H1 (cell line): Measurements from ENCODE around the gene MELK. TPM values are rescaled to one million over a fixed set of nuclear protein-coding genes. Genes with fewer than 3 reads are reported as not detected.

ENCODE experiments used
- ATF3 ChIP-seq: IDR thresholded peaks from 2 replicates; pipeline ENCODE4 v1.6.1; 2011; ENCODE audit warnings: low read depth, mild to moderate bottlenecking, low read length; ENCODE audit not compliant: insufficient read depth
- CHD7 ChIP-seq: fragments of 300-600 bp; sonication (generic); IDR thresholded peaks from 2 replicates; pipeline ENCODE4 v1.7.1; 2012; ENCODE audit warnings: low read length, moderate library complexity, mild to moderate bottlenecking, inconsistent platforms; ENCODE audit not compliant: insufficient replicate concordance
- RFX5 ChIP-seq: IDR thresholded peaks from 2 replicates; pipeline ENCODE4 v1.6.1; 2011; ENCODE audit warnings: low read depth, low read length, improper control_type of control experiment, borderline replicate concordance
- polyA plus RNA-seq, 7 experiments: library from polyadenylated mRNA; depleted of rRNA in 3 of 7; stranded (reverse) in 5 of 7; unstranded in 2 of 7; fragments of >200 nt in 5 of 7; fragments of 200-250 nt in 2 of 7; gene quantifications; 1 replicate in 5 of 7; 2 replicates in 1 of 7; 4 replicates in 1 of 7; pipeline versions ENCODE4 v1.2.1 to v1.2.3, GENCODE V29; 2011 to 2013; ENCODE audit warnings: missing spikeins in 2 of 7, mixed read lengths in 2 of 7
- total RNA-seq: library from RNA; stranded (reverse); fragmentation: NEBNext Ultra II Directional; extraction: Animal tissue kit (Norgen Biotek cat#: 25700); gene quantifications from 2 replicates; pipeline ENCODE4 v1.2.1, GENCODE V29; 2021

The MELK gene
- total and polyA plus RNA-seq, 2 of the 8 experiments (the other 6 are each of a cell fraction or from before 2014, with no cell fraction given) = 26.2 to 53.1 TPM

- TF ChIP-seq CHD7 (no peak), RFX5 (no peak), ATF3 (no peak)
Measured at GRCh38 chr9:36576866-36577265, 4.2 kb downstream of the MELK start (continued).
